ENCODE measurements around the gene CNOT2. TPM values are rescaled to one million over a fixed set of nuclear protein-coding genes. Genes with fewer than 3 reads are reported as not detected.

Gene CNOT2
- total RNA-seq, 6 donors from 2014 or later: 44.1 to 188 (median 98.7) TPM

- DNase-seq: no peak
- Histone ChIP-seq H3K4me1 (peaks cover 53 to 66% (median 60%) of the 10 kb centered on the region in 4 donors), H3K9me3 (no peaks in the 10 kb centered on the region), H3K27ac (peak overlapping the region; percentile 98 to 99 (median 98)), H3K27me3 (no peaks in the 10 kb centered on the region), H3K36me3 (peaks cover 0 to 16% (median 7%) of the 10 kb centered on the region in 4 donors), H3K4me3 (peak overlapping the region; percentile 74 to 95 (median 76))
- 16 to 18% methylated on average over 7 of the region's 7 CpGs for WGBS, 2 donors
- ATAC-seq (ENCODE audit: low FRiP score in 2 of 2): no peak
- TF ChIP-seq EP300 (IDR thresholded peaks at IDR 0.05) (no peak), CTCF (IDR thresholded peaks at IDR 0.05) (no peak), POLR2A (IDR thresholded peaks at IDR 0.05) (no peak), POLR2AphosphoS5 (IDR thresholded peaks at IDR 0.05) (no peak)
These were observed 1.2 kb downstream of the CNOT2 start for GRCh38 chr12:70244409-70244808.

- Histone ChIP-seq H3K4me1 (peaks cover 56 to 74% (median 65%) of the 10 kb centered on the region in 4 donors), H3K27me3 (no peaks in the 10 kb centered on the region), H3K4me3 (no peak overlapping the region), H3K9me3 (no peaks in the 10 kb centered on the region), H3K36me3 (peaks cover 0 to 6% (median 4%) of the 10 kb centered on the region in 4 donors), H3K27ac (peak overlapping the region in 1 of 4 donors; percentile 98)
- ATAC-seq (ENCODE audit: low FRiP score in 2 of 2): no peak
- TF ChIP-seq POLR2AphosphoS5 (IDR thresholded peaks at IDR 0.05): no peak
- TF ChIP-seq POLR2A (IDR thresholded peaks at IDR 0.05): no peak
- TF ChIP-seq EP300 (IDR thresholded peaks at IDR 0.05): no peak
- TF ChIP-seq CTCF (IDR thresholded peaks at IDR 0.05): no peak
- DNase-seq: no peak
These were observed 2.2 kb downstream of the CNOT2 start for GRCh38 chr12:70245458-70245857.

- peaks cover 63 to 72% (median 70%) of the 10 kb centered on the region in 4 donors for H3K4me1 ChIP-seq
- H3K36me3 ChIP-seq: no peaks in the 10 kb centered on the region
- no peak for DNase-seq
- H3K27me3 ChIP-seq: no peaks in the 10 kb centered on the region
- TF ChIP-seq EP300 (IDR thresholded peaks at IDR 0.05): no peak
- TF ChIP-seq CTCF (IDR thresholded peaks at IDR 0.05): no peak
- no peak for TF ChIP-seq POLR2A (IDR thresholded peaks at IDR 0.05)
- no peak for TF ChIP-seq POLR2AphosphoS5 (IDR thresholded peaks at IDR 0.05)
- no peaks in the 10 kb centered on the region for H3K9me3 ChIP-seq
- H3K4me3 ChIP-seq: no peak overlapping the region
- no peak for ATAC-seq (ENCODE audit: low FRiP score in 2 of 2)
- no peak overlapping the region for H3K27ac ChIP-seq
These were observed 3.3 kb downstream of the CNOT2 start for GRCh38 chr12:70246580-70246979.

- 56% methylated on average over 2 of the region's 2 CpGs for WGBS, 2 donors
- no peaks in the 10 kb centered on the region for H3K9me3 ChIP-seq
- H3K27me3 ChIP-seq: no peaks in the 10 kb centered on the region
- ATAC-seq (ENCODE audit: low FRiP score in 2 of 2) (no peak), DNase-seq (no peak)
- no peak overlapping the region for H3K27ac ChIP-seq
- peaks cover 56 to 74% (median 63%) of the 10 kb centered on the region in 4 donors for H3K4me1 ChIP-seq
- no peak for TF ChIP-seq POLR2AphosphoS5 (IDR thresholded peaks at IDR 0.05)
- no peak for TF ChIP-seq CTCF (IDR thresholded peaks at IDR 0.05)
- no peaks in the 10 kb centered on the region for H3K36me3 ChIP-seq
- H3K4me3 ChIP-seq: no peak overlapping the region
These were observed 4.5 kb downstream of the CNOT2 start for GRCh38 chr12:70247653-70248199.

GRCh38 chr12:70248876-70249275 lies 5.6 kb downstream of the CNOT2 start:
- Histone ChIP-seq H3K27ac (no peak overlapping the region), H3K36me3 (no peaks in the 10 kb centered on the region), H3K9me3 (no peaks in the 10 kb centered on the region), H3K4me3 (no peak overlapping the region), H3K4me1 (peaks cover 56 to 82% (median 63%) of the 10 kb centered on the region in 4 donors), H3K27me3 (no peaks in the 10 kb centered on the region)
- TF ChIP-seq POLR2A (IDR thresholded peaks at IDR 0.05): no peak
- TF ChIP-seq POLR2AphosphoS5 (IDR thresholded peaks at IDR 0.05): no peak
- TF ChIP-seq EP300 (IDR thresholded peaks at IDR 0.05): no peak
- no peak for TF ChIP-seq CTCF (IDR thresholded peaks at IDR 0.05)
- DNase-seq (no peak), ATAC-seq (ENCODE audit: low FRiP score in 2 of 2) (no peak)
- 77 to 80% methylated on average over 1 of the region's 1 CpG for WGBS, 2 donors

Data from upper lobe of left lung (tissue), 6 donors.